Mesodermal cell (in vitro differentiated cells): ENCODE data around the gene NDUFV2.

ENCODE experiments used
- H3K27ac ChIP-seq: 2 replicates; pipeline ENCODE4 v1.7.0; 2013; ENCODE audit warnings: mild to moderate bottlenecking, low read depth, low read length, moderate library complexity; ENCODE audit not compliant: severe bottlenecking
- H3K36me3 ChIP-seq: 2 replicates; pipeline ENCODE4 v1.7.1; 2013; ENCODE audit warnings: mild to moderate bottlenecking, low read length, moderate library complexity; ENCODE audit not compliant: control insufficient read depth, insufficient read depth
- H3K4me1 ChIP-seq: one replicate; pipeline ENCODE4 v1.7.1; 2013; ENCODE audit warnings: mild to moderate bottlenecking, low read length; ENCODE audit not compliant: insufficient read depth, control insufficient read depth, poor library complexity, severe bottlenecking
- H3K4me3 ChIP-seq: 2 replicates; pipeline ENCODE4 v1.7.0; 2013; ENCODE audit warnings: low read length, control low read depth, mild to moderate bottlenecking; ENCODE audit not compliant: insufficient read depth, poor library complexity, severe bottlenecking; ENCODE audit errors: extremely low read depth
- H3K9me3 ChIP-seq: 2 replicates; pipeline ENCODE4 v1.7.1; 2013; ENCODE audit warnings: mild to moderate bottlenecking, low read length, moderate library complexity; ENCODE audit not compliant: control insufficient read depth
- WGBS, 2 experiments: methylation state at CpG; one replicate each; pipeline ENCODE4 v1.1.5; 2013; ENCODE audit warnings: missing lambda C conversion rate in 2 of 2; ENCODE audit not compliant: insufficient coverage in 2 of 2; 5-methylcytosine and 5-hydroxymethylcytosine counted together

The NDUFV2 gene

GRCh38 chr18:9101730-9102507 is 580 bp upstream of the NDUFV2 start:
- Histone ChIP-seq H3K27ac (peak overlapping the region; percentile 52), H3K36me3 (peaks cover 4% of the 10 kb centered on the region)
- WGBS, 2 experiments = 11 to 17% methylated on average over 9 to 14 of the region's 17 CpGs

GRCh38 chr18:9103376-9103873 is 926 bp downstream of the NDUFV2 start:
- H3K27ac ChIP-seq = peak overlapping the region; percentile 83
- peaks cover 25% of the 10 kb centered on the region for H3K4me1 ChIP-seq
- no peaks in the 10 kb centered on the region for H3K9me3 ChIP-seq
- H3K4me3 ChIP-seq = peak overlapping the region; percentile 82
- peaks cover 4% of the 10 kb centered on the region for H3K36me3 ChIP-seq
- WGBS, 2 experiments = 0% methylated on average over 3 of the region's 4 CpGs; no CpG with 5 or more reads in 1 of the 2 experiments

More at GRCh38 chr18:9101730-9102507, 580 bp upstream of the NDUFV2 start:
- Histone ChIP-seq H3K9me3 (no peaks in the 10 kb centered on the region), H3K4me1 (peaks cover 24% of the 10 kb centered on the region), H3K4me3 (peak overlapping the region; percentile 82)

GRCh38 chr18:9104244-9104901 is 1.9 kb downstream of the NDUFV2 start:
- Histone ChIP-seq H3K27ac (no peak overlapping the region), H3K4me1 (peaks cover 30% of the 10 kb centered on the region), H3K36me3 (peaks cover 4% of the 10 kb centered on the region), H3K9me3 (no peaks in the 10 kb centered on the region), H3K4me3 (peak overlapping the region; percentile 82)
- 30 to 42% methylated on average over 2 of the region's 5 CpGs for WGBS, 2 experiments

GRCh38 chr18:9105420-9105819 is 2.9 kb downstream of the NDUFV2 start:
- H3K9me3 ChIP-seq = no peaks in the 10 kb centered on the region
- peaks cover 6% of the 10 kb centered on the region for H3K36me3 ChIP-seq
- 45 to 60% methylated on average over 2 of the region's 3 CpGs for WGBS, 2 experiments
- H3K4me3 ChIP-seq = peak overlapping the region; percentile 82
- no peak overlapping the region for H3K27ac ChIP-seq
- H3K4me1 ChIP-seq = peaks cover 31% of the 10 kb centered on the region

GRCh38 chr18:9106094-9106493 is 3.6 kb downstream of the NDUFV2 start:
- H3K36me3 ChIP-seq = peaks cover 13% of the 10 kb centered on the region
- no peak overlapping the region for H3K27ac ChIP-seq
- 80 to 100% methylated on average over 1 of the region's 1 CpG for WGBS, 2 experiments
- H3K4me3 ChIP-seq = no peak overlapping the region
- no peaks in the 10 kb centered on the region for H3K9me3 ChIP-seq
- peaks cover 31% of the 10 kb centered on the region for H3K4me1 ChIP-seq

GRCh38 chr18:9106800-9107584 is 4.5 kb downstream of the NDUFV2 start:
- Histone ChIP-seq H3K9me3 (no peaks in the 10 kb centered on the region), H3K36me3 (peaks cover 17% of the 10 kb centered on the region), H3K4me1 (peaks cover 31% of the 10 kb centered on the region), H3K4me3 (no peak overlapping the region), H3K27ac (no peak overlapping the region)
- 60 to 82% methylated on average over 1 to 3 of the region's 4 CpGs for WGBS, 2 experiments

- Histone ChIP-seq H3K4me3 (no peak overlapping the region), H3K9me3 (no peaks in the 10 kb centered on the region), H3K4me1 (peaks cover 37% of the 10 kb centered on the region), H3K36me3 (peaks cover 25% of the 10 kb centered on the region), H3K27ac (peak overlapping the region; percentile 41)
- WGBS, 2 experiments = 80 to 95% methylated on average over 2 of the region's 2 CpGs
These were observed 6.4 kb downstream of the NDUFV2 start for GRCh38 chr18:9108911-9109310.

- Histone ChIP-seq H3K4me1 (peaks cover 32% of the 10 kb centered on the region), H3K9me3 (no peaks in the 10 kb centered on the region), H3K36me3 (peaks cover 25% of the 10 kb centered on the region), H3K4me3 (no peak overlapping the region), H3K27ac (peak overlapping the region; percentile 60)
- WGBS, 2 experiments = 80 to 90% methylated on average over 1 to 4 of the region's 4 CpGs
These were observed 7.0 kb downstream of the NDUFV2 start for GRCh38 chr18:9109523-9109922.

- Histone ChIP-seq H3K4me3 (no peak overlapping the region), H3K4me1 (peaks cover 22% of the 10 kb centered on the region), H3K36me3 (peaks cover 30% of the 10 kb centered on the region), H3K27ac (no peak overlapping the region), H3K9me3 (no peaks in the 10 kb centered on the region)
- WGBS, 2 experiments = 78 to 100% methylated on average over 3 to 4 of the region's 7 CpGs
These were observed 11.1 kb downstream of the NDUFV2 start for GRCh38 chr18:9113468-9114149.

GRCh38 chr18:9115984-9116383 is 13.5 kb downstream of the NDUFV2 start:
- peaks cover 26% of the 10 kb centered on the region for H3K36me3 ChIP-seq
- H3K4me1 ChIP-seq = peaks cover 15% of the 10 kb centered on the region
- no peaks in the 10 kb centered on the region for H3K9me3 ChIP-seq
- H3K4me3 ChIP-seq = no peak overlapping the region
- no peak overlapping the region for H3K27ac ChIP-seq
